ENCODE data around the gene ZSCAN1.

ZSCAN1 gene

GRCh38 chr19:58042495-58043340, 8.9 kb downstream of the ZSCAN1 start:
- H3K9me2 ChIP-seq (ENCODE audit: low read depth, low read length), result no peaks in the 10 kb centered on the region
- H3K27ac ChIP-seq (ENCODE audit: low read depth, low read length, poor library complexity, severe bottlenecking), result no peak overlapping the region
- H4K20me1 ChIP-seq (ENCODE audit: insufficient read depth, low read length), result no peaks in the 10 kb centered on the region
- no peak overlapping the region for H3K4me3 ChIP-seq (ENCODE audit: low read depth, low read length, poor library complexity, severe bottlenecking)
- no peak for TF ChIP-seq EZH2 (IDR thresholded peaks at IDR 0.05; ENCODE audit: borderline replicate concordance, low read length)
- TF ChIP-seq, protein P1, sequence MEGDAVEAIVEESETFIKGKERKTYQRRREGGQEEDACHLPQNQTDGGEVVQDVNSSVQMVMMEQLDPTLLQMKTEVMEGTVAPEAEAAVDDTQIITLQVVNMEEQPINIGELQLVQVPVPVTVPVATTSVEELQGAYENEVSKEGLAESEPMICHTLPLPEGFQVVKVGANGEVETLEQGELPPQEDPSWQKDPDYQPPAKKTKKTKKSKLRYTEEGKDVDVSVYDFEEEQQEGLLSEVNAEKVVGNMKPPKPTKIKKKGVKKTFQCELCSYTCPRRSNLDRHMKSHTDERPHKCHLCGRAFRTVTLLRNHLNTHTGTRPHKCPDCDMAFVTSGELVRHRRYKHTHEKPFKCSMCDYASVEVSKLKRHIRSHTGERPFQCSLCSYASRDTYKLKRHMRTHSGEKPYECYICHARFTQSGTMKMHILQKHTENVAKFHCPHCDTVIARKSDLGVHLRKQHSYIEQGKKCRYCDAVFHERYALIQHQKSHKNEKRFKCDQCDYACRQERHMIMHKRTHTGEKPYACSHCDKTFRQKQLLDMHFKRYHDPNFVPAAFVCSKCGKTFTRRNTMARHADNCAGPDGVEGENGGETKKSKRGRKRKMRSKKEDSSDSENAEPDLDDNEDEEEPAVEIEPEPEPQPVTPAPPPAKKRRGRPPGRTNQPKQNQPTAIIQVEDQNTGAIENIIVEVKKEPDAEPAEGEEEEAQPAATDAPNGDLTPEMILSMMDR (IDR thresholded peaks at IDR 0.05; ENCODE audit: low read length), result no peak
- no peak overlapping the region for H3K9ac ChIP-seq (ENCODE audit: low read length)
- H2AFZ ChIP-seq (ENCODE audit: low read length), result no peak overlapping the region
- H3K4me1 ChIP-seq (ENCODE audit: insufficient read depth, low read length, severe bottlenecking), result no peaks in the 10 kb centered on the region
- H3F3A ChIP-seq (ENCODE audit: insufficient read depth, low read length), result no peaks in the 10 kb centered on the region
- H3K9me3 ChIP-seq (ENCODE audit: low read length), result no peaks in the 10 kb centered on the region
- H3K27me3 ChIP-seq (ENCODE audit: insufficient read depth, low read length), result no peaks in the 10 kb centered on the region
- H3K4me2 ChIP-seq (ENCODE audit: low read length), result no peak overlapping the region
- no peaks in the 10 kb centered on the region for H3K79me2 ChIP-seq (ENCODE audit: insufficient read depth, low read length)
- H3K36me3 ChIP-seq (ENCODE audit: insufficient read depth, low read length), result no peaks in the 10 kb centered on the region

DNA sequence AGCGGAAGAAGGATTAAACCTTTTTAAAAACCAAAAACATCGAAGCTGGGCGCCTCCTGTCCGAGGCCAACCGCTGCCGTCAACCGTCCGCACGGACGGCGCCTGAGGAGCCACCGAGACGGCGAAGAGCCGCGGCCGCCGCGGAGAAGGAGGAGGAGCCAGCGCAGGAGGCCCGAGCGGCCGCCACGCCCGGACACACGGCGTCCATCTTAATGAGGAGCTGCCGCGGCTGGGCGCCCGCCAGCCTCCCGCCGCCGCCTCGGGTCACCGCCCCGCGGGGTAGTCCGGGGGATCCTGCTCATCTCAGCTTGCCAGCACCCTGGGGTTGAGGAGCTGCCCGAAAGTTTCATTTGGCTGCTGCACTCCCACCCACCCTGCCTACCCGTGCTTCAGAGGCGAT, 10.6 kb downstream of the ZSCAN1 start:
- Histone ChIP-seq H4K20me1 (ENCODE audit: insufficient read depth, low read length) (no peaks in the 10 kb centered on the region), H3K9me2 (ENCODE audit: low read depth, low read length) (no peaks in the 10 kb centered on the region), H3F3A (ENCODE audit: insufficient read depth, low read length) (no peaks in the 10 kb centered on the region), H3K4me2 (ENCODE audit: low read length) (no peak overlapping the region), H3K36me3 (ENCODE audit: insufficient read depth, low read length) (no peaks in the 10 kb centered on the region), H3K27me3 (ENCODE audit: insufficient read depth, low read length) (no peaks in the 10 kb centered on the region), H3K9me3 (ENCODE audit: low read length) (no peaks in the 10 kb centered on the region), H3K27ac (ENCODE audit: low read depth, low read length, poor library complexity, severe bottlenecking) (no peak overlapping the region), H2AFZ (ENCODE audit: low read length) (no peak overlapping the region), H3K4me1 (ENCODE audit: insufficient read depth, low read length, severe bottlenecking) (no peaks in the 10 kb centered on the region), H3K79me2 (ENCODE audit: insufficient read depth, low read length) (no peaks in the 10 kb centered on the region), H3K9ac (ENCODE audit: low read length) (no peak overlapping the region), H3K4me3 (ENCODE audit: low read depth, low read length, poor library complexity, severe bottlenecking) (no peak overlapping the region)
- TF ChIP-seq EZH2 (IDR thresholded peaks at IDR 0.05; ENCODE audit: borderline replicate concordance, low read length), result no peak
- TF ChIP-seq, protein P1 (IDR thresholded peaks at IDR 0.05; ENCODE audit: low read length), result no peak

- Histone ChIP-seq H3K27me3 (ENCODE audit: insufficient read depth, low read length) (no peaks in the 10 kb centered on the region), H3K4me3 (ENCODE audit: low read depth, low read length, poor library complexity, severe bottlenecking) (no peak overlapping the region), H4K20me1 (ENCODE audit: insufficient read depth, low read length) (no peaks in the 10 kb centered on the region), H3K9me2 (ENCODE audit: low read depth, low read length) (no peaks in the 10 kb centered on the region), H3K27ac (ENCODE audit: low read depth, low read length, poor library complexity, severe bottlenecking) (no peak overlapping the region), H3K79me2 (ENCODE audit: insufficient read depth, low read length) (no peaks in the 10 kb centered on the region), H3K36me3 (ENCODE audit: insufficient read depth, low read length) (no peaks in the 10 kb centered on the region), H3K9ac (ENCODE audit: low read length) (no peak overlapping the region), H3K4me2 (ENCODE audit: low read length) (no peak overlapping the region), H3K9me3 (ENCODE audit: low read length) (no peaks in the 10 kb centered on the region), H2AFZ (ENCODE audit: low read length) (no peak overlapping the region), H3K4me1 (ENCODE audit: insufficient read depth, low read length, severe bottlenecking) (no peaks in the 10 kb centered on the region), H3F3A (ENCODE audit: insufficient read depth, low read length) (no peaks in the 10 kb centered on the region)
- no peak for TF ChIP-seq EZH2 (IDR thresholded peaks at IDR 0.05; ENCODE audit: borderline replicate concordance, low read length)
- TF ChIP-seq, protein P1 (IDR thresholded peaks at IDR 0.05; ENCODE audit: low read length), result no peak
Observed at GRCh38 chr19:58044886-58045285, 11.1 kb downstream of the ZSCAN1 start.
